ENCODE measurements around the gene PUSL1. TPM values are rescaled to one million over a fixed set of nuclear protein-coding genes. Genes with fewer than 3 reads are reported as not detected.

Gene PUSL1
- total RNA-seq, 2 experiments from 2014 or later: 23.9 to 25.4 TPM

DNA sequence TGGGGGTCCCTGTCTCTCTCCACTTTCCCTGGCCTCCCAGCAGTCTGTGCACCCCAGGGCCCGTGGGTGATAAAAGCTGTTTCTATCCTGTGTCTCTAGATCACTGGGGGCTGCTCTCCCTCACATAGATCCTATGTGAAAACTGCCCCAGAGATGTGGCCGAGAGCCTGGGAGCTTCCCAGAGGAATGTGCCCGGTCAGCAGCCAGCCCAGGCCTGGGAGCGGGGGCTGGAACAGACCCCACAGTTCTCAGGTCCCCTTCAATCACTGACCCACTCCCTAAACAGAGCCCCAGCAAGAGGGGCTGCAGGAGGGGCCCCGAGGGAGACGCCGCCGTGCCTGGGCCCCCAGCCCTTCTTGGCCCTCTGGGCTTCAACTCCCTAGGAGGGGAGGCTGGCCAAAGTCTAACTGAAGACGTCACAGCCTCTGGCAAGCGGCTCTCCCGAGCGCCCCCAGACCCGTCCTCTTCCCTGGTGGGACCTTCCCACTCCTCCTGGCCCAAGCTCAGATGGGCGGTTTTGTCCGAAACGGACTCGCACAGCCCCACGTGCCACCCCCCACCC lies 49.6 kb downstream of the PUSL1 start:
- Mint-ChIP-seq H3K36me3 (ENCODE audit: low read depth) (no peaks in the 10 kb centered on the region), H3K4me1 (ENCODE audit: low read depth) (peaks cover 22% of the 10 kb centered on the region), H3K9me3 (no peaks in the 10 kb centered on the region), H3K4me3 (no peak overlapping the region), H3K27ac (no peak overlapping the region), H3K27me3 (peaks cover 3% of the 10 kb centered on the region)
- no peak for DNase-seq
- ChIA-PET CTCF (no interaction called here), POLR2A (interaction anchor here (2.4 kb wide), 1 partner anchor 13 kb away, joined by 10 read pairs; no protein-coding TSS in a partner anchor)
- ATAC-seq: no peak
- TF ChIP-seq CTCF (IDR thresholded peaks at IDR 0.05): no peak
- intact Hi-C loops (cut with micrococcal nuclease): no loop called here

- POLR2A ChIA-PET: interaction anchor here (2.4 kb wide), 1 partner anchor 13 kb away, joined by 10 read pairs; no protein-coding TSS in a partner anchor
- intact Hi-C loops (cut with micrococcal nuclease): no loop called here
- H3K27me3 Mint-ChIP-seq: peaks cover 3% of the 10 kb centered on the region
- no peaks in the 10 kb centered on the region for H3K9me3 Mint-ChIP-seq
- DNase-seq (peak; percentile 62), ATAC-seq (peak; percentile 60)
- H3K27ac Mint-ChIP-seq: no peak within 1 kb of the TSS
- TF ChIP-seq CTCF (IDR thresholded peaks at IDR 0.05): no peak
- peaks cover 19% of the 10 kb centered on the region for H3K4me1 Mint-ChIP-seq (ENCODE audit: low read depth)
- CTCF ChIA-PET: no interaction called here
- no peaks in the 10 kb centered on the region for H3K36me3 Mint-ChIP-seq (ENCODE audit: low read depth)
- H3K4me3 Mint-ChIP-seq: no peak within 1 kb of the TSS
These were observed 50.3 kb downstream of the PUSL1 start, which contains the start of gene MXRA8 for GRCh38 chr1:1358433-1359271. Gene MXRA8, minus strand, starts transcription at chr1:1358555. Its CDS starts 51 bp downstream, at chr1:1358504.

- H3K27me3 Mint-ChIP-seq: peaks cover under 1% of the 10 kb centered on the region
- no peak for TF ChIP-seq CTCF (IDR thresholded peaks at IDR 0.05)
- ATAC-seq (no peak), DNase-seq (peak; percentile 37)
- H3K9me3 Mint-ChIP-seq: no peaks in the 10 kb centered on the region
- ChIA-PET CTCF (no interaction called here), POLR2A (interaction anchor here (2.4 kb wide), 1 partner anchor 12 kb away, joined by 10 read pairs; no protein-coding TSS in a partner anchor)
- no peak overlapping the region for H3K27ac Mint-ChIP-seq
- intact Hi-C loops (cut with micrococcal nuclease): no loop called here
- H3K4me1 Mint-ChIP-seq (ENCODE audit: low read depth): peaks cover 17% of the 10 kb centered on the region
- H3K36me3 Mint-ChIP-seq (ENCODE audit: low read depth): no peaks in the 10 kb centered on the region
- H3K4me3 Mint-ChIP-seq: no peak overlapping the region
These were observed 50.9 kb downstream of the PUSL1 start for GRCh38 chr1:1359308-1359663.

DNA sequence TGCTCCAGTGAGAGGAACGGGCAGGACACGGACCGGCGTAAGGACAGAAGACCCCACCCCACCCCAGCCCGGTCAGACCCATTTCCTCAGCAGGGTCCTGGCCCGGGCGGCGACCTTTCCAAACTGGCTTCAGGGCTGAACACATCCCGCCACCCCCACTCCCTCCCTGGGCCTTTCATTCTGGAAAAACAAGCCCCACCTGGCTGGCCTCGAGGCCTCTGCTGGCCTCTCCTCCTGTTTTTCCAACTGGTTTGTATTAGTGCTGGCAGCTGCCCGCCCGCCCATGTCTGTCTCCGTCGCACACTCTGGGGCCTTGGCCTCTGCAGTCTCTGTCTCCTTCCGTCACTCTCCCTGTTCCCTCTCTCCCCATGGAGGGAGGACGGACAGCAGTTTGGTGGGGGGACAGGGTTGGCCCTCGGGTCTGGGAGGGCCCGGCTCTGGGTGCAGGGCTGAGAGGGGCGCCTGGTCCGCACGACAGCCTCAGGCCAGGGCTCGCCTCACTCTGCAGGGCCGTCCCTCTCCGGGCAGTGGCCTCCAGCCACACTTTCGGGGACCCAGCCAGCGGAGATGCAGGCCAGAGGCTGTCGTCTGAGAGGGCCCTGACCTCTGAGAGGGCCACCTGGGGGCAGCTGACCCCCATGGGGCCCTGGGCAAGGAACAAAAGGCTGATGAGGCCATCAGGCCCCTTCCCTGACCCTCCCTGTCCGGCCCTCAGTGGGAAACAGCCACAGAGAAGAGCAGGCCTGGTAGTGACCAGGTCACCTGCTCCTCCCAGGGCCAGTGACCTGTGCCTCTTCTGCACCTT lies 51.5 kb downstream of the PUSL1 start:
- no peak overlapping the region for H3K27ac Mint-ChIP-seq
- peaks cover 16% of the 10 kb centered on the region for H3K4me1 Mint-ChIP-seq (ENCODE audit: low read depth)
- no peak for ATAC-seq
- ChIA-PET CTCF (no interaction called here), POLR2A (no interaction called here)
- intact Hi-C loops (cut with micrococcal nuclease): no loop called here
- no peaks in the 10 kb centered on the region for H3K27me3 Mint-ChIP-seq
- H3K9me3 Mint-ChIP-seq: no peaks in the 10 kb centered on the region
- H3K4me3 Mint-ChIP-seq: no peak overlapping the region
- DNase-seq: no peak
- TF ChIP-seq CTCF (IDR thresholded peaks at IDR 0.05): no peak
- no peaks in the 10 kb centered on the region for H3K36me3 Mint-ChIP-seq (ENCODE audit: low read depth)

All from activated CD8-positive, alpha-beta T cell treated with anti-CD3 and anti-CD28 coated beads for 36 hours (primary cell).